Esophagus muscularis mucosa (tissue), 4 donors: ENCODE measurements around the gene CHAC1.

ENCODE experiments used
- EP300 ChIP-seq: sonication (generic); formaldehyde crosslinking; IDR thresholded peaks from one replicate; pipeline ENCODE4 v1.6.1; 2017; ENCODE audit warnings: antibody characterized with exemption
- POLR2A ChIP-seq: fragments of 450-650 bp; IDR thresholded peaks from one replicate; pipeline ENCODE4 v1.6.1; 2017; ENCODE audit warnings: antibody characterized with exemption, moderate library complexity, mild to moderate bottlenecking, low read depth
- POLR2AphosphoS5 ChIP-seq, 2 donors: sonication (generic); formaldehyde crosslinking; IDR thresholded peaks; one replicate each; pipeline ENCODE4 v1.6.1; 2017; ENCODE audit warnings: antibody characterized with exemption in 2 of 2
- TF ChIP-seq, protein P1 (sequence below), 3 experiments: fragments of 200-600 bp in 2 of 3; fragments of 450-650 bp in 1 of 3; sonication (generic) in 2 of 3; IDR thresholded peaks; one replicate each; pipeline ENCODE4 v1.5.1; 2017 to 2019; ENCODE audit warnings: antibody characterized with exemption in 3 of 3, mild to moderate bottlenecking in 2 of 3, moderate library complexity in 1 of 3

DNA sequence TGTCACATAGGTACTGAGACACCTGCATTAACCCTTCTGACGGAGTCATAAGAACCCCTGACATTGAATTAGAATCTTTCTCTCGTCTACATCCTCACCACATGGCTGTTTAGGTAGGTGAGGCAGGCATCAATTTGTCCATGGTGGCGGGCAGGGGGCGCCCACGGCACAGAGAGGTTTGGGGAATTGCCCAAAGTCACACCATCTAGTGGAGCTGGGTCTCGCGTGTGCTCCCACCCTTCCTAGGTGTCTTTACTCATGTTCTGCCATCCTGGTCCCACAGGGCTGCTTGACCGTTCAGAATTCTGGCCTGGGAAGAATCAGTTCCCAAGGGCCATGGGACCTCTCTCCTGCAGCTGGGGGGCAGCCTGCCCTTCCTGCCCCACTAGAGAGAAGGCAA is 38.8 kb upstream of the CHAC1 start:
- no peak for TF ChIP-seq POLR2AphosphoS5 (IDR thresholded peaks at IDR 0.05)
- TF ChIP-seq, protein P1, sequence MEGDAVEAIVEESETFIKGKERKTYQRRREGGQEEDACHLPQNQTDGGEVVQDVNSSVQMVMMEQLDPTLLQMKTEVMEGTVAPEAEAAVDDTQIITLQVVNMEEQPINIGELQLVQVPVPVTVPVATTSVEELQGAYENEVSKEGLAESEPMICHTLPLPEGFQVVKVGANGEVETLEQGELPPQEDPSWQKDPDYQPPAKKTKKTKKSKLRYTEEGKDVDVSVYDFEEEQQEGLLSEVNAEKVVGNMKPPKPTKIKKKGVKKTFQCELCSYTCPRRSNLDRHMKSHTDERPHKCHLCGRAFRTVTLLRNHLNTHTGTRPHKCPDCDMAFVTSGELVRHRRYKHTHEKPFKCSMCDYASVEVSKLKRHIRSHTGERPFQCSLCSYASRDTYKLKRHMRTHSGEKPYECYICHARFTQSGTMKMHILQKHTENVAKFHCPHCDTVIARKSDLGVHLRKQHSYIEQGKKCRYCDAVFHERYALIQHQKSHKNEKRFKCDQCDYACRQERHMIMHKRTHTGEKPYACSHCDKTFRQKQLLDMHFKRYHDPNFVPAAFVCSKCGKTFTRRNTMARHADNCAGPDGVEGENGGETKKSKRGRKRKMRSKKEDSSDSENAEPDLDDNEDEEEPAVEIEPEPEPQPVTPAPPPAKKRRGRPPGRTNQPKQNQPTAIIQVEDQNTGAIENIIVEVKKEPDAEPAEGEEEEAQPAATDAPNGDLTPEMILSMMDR (IDR thresholded peaks at IDR 0.05) = no peak
- TF ChIP-seq POLR2A = no peak
- no peak for TF ChIP-seq EP300
